Stimulated activated CD4-positive, alpha-beta T cell treated with anti-CD3 and anti-CD28 coated beads, TNF-alpha, amount 100 ng/mL, for 1 hour (primary cell): Measurements from ENCODE around the gene RILPL1.
A peak's percentile ranks its signal among the peaks of the same experiment; 100 is the strongest.
"Not testable (repeated sequence)": the region's sequence is repeated elsewhere in the genome, so short reads cannot be mapped to it uniquely, and the experiment has no call there.

Experiments used
- DNase-seq, 3 donors: peaks; one replicate each; pipeline ENCODE4 v3.0.0-alpha.2; 2020; ENCODE audit warnings: low read depth in 3 of 3, low spot score in 1 of 3

RILPL1 gene

GRCh38 chr12:123431951-123432817 lies 101.3 kb downstream of the RILPL1 start:
- peak in 1 of 3 donors; percentile 13 for DNase-seq

- DNase-seq = not testable (repeated sequence)
These were observed 104.4 kb downstream of the RILPL1 start for GRCh38 chr12:123429101-123429500.

- no peak for DNase-seq
These were observed 104.9 kb downstream of the RILPL1 start for GRCh38 chr12:123428591-123428990.

GRCh38 chr12:123427036-123427769 lies 106.3 kb downstream of the RILPL1 start:
- no peak for DNase-seq

- DNase-seq = no peak
These were observed 112.2 kb downstream of the RILPL1 start for GRCh38 chr12:123421314-123421713.
